Panc1 (cell line): ENCODE measurements around the gene SEPHS2. TPM values are rescaled to one million over a fixed set of nuclear protein-coding genes. Genes with fewer than 3 reads are reported as not detected.
"Not testable (repeated sequence)": the region's sequence is repeated elsewhere in the genome, so short reads cannot be mapped to it uniquely, and the experiment has no call there.

Experiments used
- ATAC-seq: fragments of 200-7000 bp; cut with Tn5 transposase; 2 replicates; pipeline ENCODE4 v1.9.1; 2020; ENCODE audit warnings: mild to moderate bottlenecking, moderate library complexity
- BruUV-seq: library from RNA; stranded (reverse); fragments of 400-500 nt; replicated peaks from 2 replicates; lab custom pipeline; 2021; lab: Mats Ljungman, UMichigan
- CTCF ChIA-PET: fragments of 300-600 bp; sonication (Branson Sonifier 250); formaldehyde crosslinking; loops from one replicate; lab custom pipeline; 2022; ENCODE audit warnings: antibody characterized with exemption; lab: Charles Lee
- POLR2A ChIA-PET: fragments of 300-600 bp; sonication (Branson Sonifier 250); formaldehyde crosslinking; loops from one replicate; lab custom pipeline; 2022; ENCODE audit warnings: antibody characterized with exemption; lab: Charles Lee
- DNase-seq: peaks from one replicate; pipeline ENCODE4 v3.0.0-alpha.2; 2010; ENCODE audit warnings: low read depth, low spot score
- H3K27ac ChIP-seq: 2 replicates; pipeline ENCODE4 v1.5.1; 2011; ENCODE audit warnings: mild to moderate bottlenecking, low read length, inconsistent platforms
- H3K27me3 ChIP-seq: fragments of 200-500 bp; sonication (Bioruptor generic); 2 replicates; pipeline ENCODE4 v1.6.0; 2014; ENCODE audit warnings: low read length, inconsistent platforms; ENCODE audit not compliant: control insufficient read depth, insufficient read depth
- H3K36me3 ChIP-seq: fragments of 200-500 bp; sonication (Bioruptor generic); 2 replicates; pipeline ENCODE4 v1.5.1; 2014; ENCODE audit warnings: inconsistent platforms, mild to moderate bottlenecking, low read length, moderate library complexity; ENCODE audit not compliant: control insufficient read depth, insufficient read depth
- H3K4me1 ChIP-seq: 2 replicates; pipeline ENCODE4 v1.5.1; 2011; ENCODE audit warnings: inconsistent platforms, mild to moderate bottlenecking, low read length, moderate library complexity; ENCODE audit not compliant: control insufficient read depth, insufficient read depth
- H3K4me3 ChIP-seq, 2 experiments: 2 replicates each; pipeline ENCODE4 v1.5.1; 2011 to 2012; ENCODE audit warnings: low read depth in 2 of 2, low read length in 2 of 2, mild to moderate bottlenecking in 2 of 2, inconsistent platforms in 1 of 2, moderate library complexity in 1 of 2
- H3K9me3 ChIP-seq: fragments of 200-500 bp; sonication (Bioruptor generic); 2 replicates; pipeline ENCODE4 v1.5.1; 2014; ENCODE audit warnings: low read depth, mild to moderate bottlenecking, inconsistent platforms, low read length, moderate library complexity; ENCODE audit not compliant: control insufficient read depth, insufficient read depth
- CTCF ChIP-seq: fragments of 450-650 bp; IDR thresholded peaks from 2 replicates; pipeline ENCODE4 v1.5.1; 2017; ENCODE audit warnings: mild to moderate bottlenecking
- POLR2AphosphoS5 ChIP-seq: IDR thresholded peaks from 2 replicates; pipeline ENCODE4 v1.6.1; 2012; ENCODE audit warnings: mild to moderate bottlenecking, low read depth, low read length, moderate library complexity
- REST ChIP-seq, 2 experiments: IDR thresholded peaks; 2 replicates each; pipeline ENCODE4 v1.6.1; 2011 to 2012; ENCODE audit warnings: low read depth in 2 of 2, control low read depth in 1 of 2, low read length in 1 of 2, mild to moderate bottlenecking in 1 of 2, moderate library complexity in 1 of 2; ENCODE audit not compliant: insufficient read depth in 1 of 2
- SIN3A ChIP-seq: IDR thresholded peaks from 2 replicates; pipeline ENCODE4 v1.6.1; 2012; ENCODE audit warnings: low read depth, mild to moderate bottlenecking, low read length, moderate library complexity, borderline replicate concordance; ENCODE audit not compliant: insufficient read depth
- TCF7L2 ChIP-seq: IDR thresholded peaks from 2 replicates; pipeline ENCODE4 v1.6.1; 2011; ENCODE audit warnings: mild to moderate bottlenecking, low read depth, low read length, inconsistent platforms
- in situ Hi-C: cut with HindIII; loops from 2 replicates; pipeline ENCODE4 v1.10.0; 2016; ENCODE audit warnings: low sequenced_read_pairs, low pct_unique_long_range_greater_than_20kb
- intact Hi-C: fragments of 100-400 bp; cut with micrococcal nuclease; formaldehyde crosslinking; loops from one replicate; pipeline ENCODE4 v1.10.0; 2022; ENCODE audit not compliant: unreplicated experiment
- total RNA-seq: library from RNA; stranded (reverse); gene quantifications from one replicate; pipeline ENCODE4 v1.2.1, GENCODE V29; 2021; ENCODE audit not compliant: unreplicated experiment

Gene SEPHS2
- total RNA-seq, 1 experiment from 2014 or later: 68.5 TPM

- in situ Hi-C loops (no loop called here), intact Hi-C loops (no loop called here)
- no peak overlapping the region for H3K4me3 ChIP-seq
- no peaks in the 10 kb centered on the region for H3K27me3 ChIP-seq
- H3K36me3 ChIP-seq: no peaks in the 10 kb centered on the region
- peaks cover 19% of the 10 kb centered on the region for H3K4me1 ChIP-seq
- ChIA-PET POLR2A (interaction anchor here (0.5 kb wide), 1 partner anchor 20 kb away, joined by 5 read pairs; no protein-coding TSS in a partner anchor), CTCF (no interaction called here)
- no peak for TF ChIP-seq POLR2AphosphoS5
- no peak for TF ChIP-seq SIN3A
- TF ChIP-seq TCF7L2: no peak
- TF ChIP-seq CTCF: no peak
- no peak for TF ChIP-seq REST (IDR thresholded peaks at IDR 0.05; ENCODE audit: insufficient read depth in 1 of 2, low read depth in 2 of 2, low read length in 1 of 2)
- BruUV-seq: no TSS peak
- no peak for ATAC-seq
- DNase-seq: no peak
- H3K9me3 ChIP-seq: no peaks in the 10 kb centered on the region
- H3K27ac ChIP-seq: no peak overlapping the region
Measured at GRCh38 chr16:30397776-30398660, 47.7 kb downstream of the SEPHS2 start.

GRCh38 chr16:30397056-30397455, 48.6 kb downstream of the SEPHS2 start:
- DNase-seq (no peak), ATAC-seq (no peak)
- TF ChIP-seq CTCF (no peak), REST (IDR thresholded peaks at IDR 0.05; ENCODE audit: insufficient read depth in 1 of 2, low read depth in 2 of 2, low read length in 1 of 2) (no peak), TCF7L2 (no peak), SIN3A (no peak), POLR2AphosphoS5 (no peak)
- H3K27ac ChIP-seq: 0 out of 2 replicates have a peak overlapping the region, but pooled peaks have one; percentile 30
- H3K27me3 ChIP-seq: no peaks in the 10 kb centered on the region
- no TSS peak for BruUV-seq
- ChIA-PET CTCF (no interaction called here), POLR2A (no interaction called here)
- H3K36me3 ChIP-seq: no peaks in the 10 kb centered on the region
- in situ Hi-C loops (no loop called here), intact Hi-C loops (no loop called here)
- H3K4me3 ChIP-seq: no peak overlapping the region; a peak in 1 of 4 replicates
- H3K9me3 ChIP-seq: no peaks in the 10 kb centered on the region
- H3K4me1 ChIP-seq: peaks cover 19% of the 10 kb centered on the region

GRCh38 chr16:30396627-30397026, 49.0 kb downstream of the SEPHS2 start:
- BruUV-seq: TSS peak; percentile 71
- Histone ChIP-seq H3K4me1 (peaks cover 17% of the 10 kb centered on the region), H3K27ac (peak overlapping the region; percentile 93), H3K4me3 (peak overlapping the region; percentile 85)
- DNase-seq, in situ Hi-C loops, H3K9me3 ChIP-seq, ATAC-seq, intact Hi-C loops, H3K27me3 ChIP-seq, H3K36me3 ChIP-seq, POLR2A ChIA-PET: not testable (repeated sequence)
- CTCF ChIA-PET: interaction anchor here (1.1 kb wide), 1 partner anchor 42 kb away, joined by 3 read pairs; no protein-coding TSS in a partner anchor
